Mesothelial cell of epicardium (in vitro differentiated cells): Measurements from ENCODE around the gene DNM2. TPM values are rescaled to one million over a fixed set of nuclear protein-coding genes. Genes with fewer than 3 reads are reported as not detected.

Source experiments
- DNase-seq, 2 experiments: peaks; one replicate each; pipeline ENCODE4 v3.0.0; 2021; ENCODE audit warnings: low spot score in 2 of 2; ENCODE audit not compliant: unreplicated experiment in 2 of 2
- H3K27ac Mint-ChIP-seq: 2 replicates; pipeline ENCODE4 v1.8.0; 2021; ENCODE audit warnings: mixed read lengths
- H3K27me3 Mint-ChIP-seq: 2 replicates; pipeline ENCODE4 v1.8.0; 2021; ENCODE audit warnings: low read depth, mixed read lengths
- H3K36me3 Mint-ChIP-seq: 2 replicates; pipeline ENCODE4 v1.8.0; 2021; ENCODE audit warnings: mixed read lengths
- H3K4me1 Mint-ChIP-seq: 2 replicates; pipeline ENCODE4 v1.8.0; 2021; ENCODE audit warnings: mixed read lengths
- H3K4me3 Mint-ChIP-seq: 2 replicates; pipeline ENCODE4 v1.8.0; 2021; ENCODE audit warnings: mild to moderate bottlenecking, moderate library complexity, mixed read lengths
- H3K9me3 Mint-ChIP-seq: 2 replicates; pipeline ENCODE4 v1.8.0; 2021; ENCODE audit warnings: mixed read lengths
- CTCF ChIP-seq: fragments of 200-600 bp; sonication (generic); IDR thresholded peaks from one replicate; pipeline ENCODE4 v1.5.0; 2021; ENCODE audit warnings: antibody characterized with exemption; ENCODE audit not compliant: unreplicated experiment
- total RNA-seq: library from RNA; stranded (reverse); gene quantifications from 3 replicates; pipeline ENCODE4 v1.2.1, GENCODE V29; 2021

The DNM2 gene
- total RNA-seq, 1 donor from 2014 or later, result 128 TPM

GRCh38 chr19:10701955-10702525 is 15.8 kb upstream of the DNM2 start:
- peaks cover 10% of the 10 kb centered on the region for H3K4me1 Mint-ChIP-seq
- peaks cover 3% of the 10 kb centered on the region for H3K27me3 Mint-ChIP-seq
- no peak for TF ChIP-seq CTCF
- peak overlapping the region; percentile 86 for H3K27ac Mint-ChIP-seq
- peak in 1 of 2 experiments; percentile 53 for DNase-seq
- peak overlapping the region; percentile 80 for H3K4me3 Mint-ChIP-seq
- H3K9me3 Mint-ChIP-seq, result no peaks in the 10 kb centered on the region
- H3K36me3 Mint-ChIP-seq, result peaks cover 2% of the 10 kb centered on the region

DNA sequence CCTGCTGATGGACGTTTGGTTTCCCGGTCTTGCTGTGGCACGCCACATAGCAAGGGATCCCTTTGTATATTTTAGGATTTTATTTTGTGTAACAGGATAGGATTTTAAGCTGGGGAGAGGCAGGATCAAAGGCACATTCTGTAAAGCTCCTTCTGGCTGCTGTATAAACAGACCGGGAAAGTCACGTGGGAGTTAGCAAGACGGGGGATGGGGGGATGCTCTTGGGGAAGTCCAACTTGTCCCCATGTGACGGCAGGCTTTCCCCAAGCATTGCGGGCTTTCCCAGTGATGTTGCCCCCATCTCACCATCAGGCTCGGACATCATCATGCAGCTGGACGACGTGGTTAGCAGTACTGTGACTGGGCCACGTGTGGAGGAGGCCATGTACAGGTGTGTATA is 10.9 kb upstream of the DNM2 start:
- Mint-ChIP-seq H3K9me3 (no peaks in the 10 kb centered on the region), H3K36me3 (peaks cover 6% of the 10 kb centered on the region), H3K4me3 (no peak overlapping the region), H3K4me1 (peaks cover 4% of the 10 kb centered on the region), H3K27me3 (no peaks in the 10 kb centered on the region), H3K27ac (peak overlapping the region; percentile 12)
- no peak for DNase-seq
- TF ChIP-seq CTCF, result no peak

DNA sequence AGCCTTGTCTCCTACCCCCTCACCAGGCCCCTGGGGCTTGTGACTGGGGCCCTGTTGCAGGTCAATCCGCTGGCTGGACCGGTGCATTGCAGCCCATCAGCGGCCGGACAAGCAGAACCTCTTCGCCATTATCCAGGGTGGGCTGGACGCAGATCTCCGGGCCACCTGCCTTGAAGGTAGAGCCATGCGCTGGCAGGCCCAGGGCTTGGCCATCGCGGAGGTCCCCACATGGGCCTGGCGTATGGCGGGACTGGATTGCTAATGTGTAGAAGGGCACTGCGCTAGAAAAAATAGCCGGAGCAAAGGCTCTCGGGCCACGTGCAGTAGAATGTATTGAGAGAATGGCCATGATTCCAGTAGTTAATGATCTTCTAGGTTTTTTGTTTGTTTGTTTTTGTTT is 10.4 kb upstream of the DNM2 start:
- no peak for DNase-seq
- no peak for TF ChIP-seq CTCF
- no peaks in the 10 kb centered on the region for H3K9me3 Mint-ChIP-seq
- no peaks in the 10 kb centered on the region for H3K4me1 Mint-ChIP-seq
- peaks cover 8% of the 10 kb centered on the region for H3K36me3 Mint-ChIP-seq
- no peaks in the 10 kb centered on the region for H3K27me3 Mint-ChIP-seq
- no peak overlapping the region for H3K27ac Mint-ChIP-seq
- no peak overlapping the region for H3K4me3 Mint-ChIP-seq

- Mint-ChIP-seq H3K27ac (no peak overlapping the region), H3K4me3 (no peak overlapping the region), H3K4me1 (no peaks in the 10 kb centered on the region), H3K36me3 (peaks cover 8% of the 10 kb centered on the region), H3K9me3 (no peaks in the 10 kb centered on the region), H3K27me3 (no peaks in the 10 kb centered on the region)
- TF ChIP-seq CTCF, result no peak
- no peak for DNase-seq
Observed at GRCh38 chr19:10708291-10708690, 9.6 kb upstream of the DNM2 start.

GRCh38 chr19:10712045-10712444 is 5.8 kb upstream of the DNM2 start:
- Mint-ChIP-seq H3K4me3 (no peak overlapping the region), H3K36me3 (peaks cover 12% of the 10 kb centered on the region), H3K4me1 (peaks cover under 1% of the 10 kb centered on the region), H3K27me3 (no peaks in the 10 kb centered on the region), H3K9me3 (no peaks in the 10 kb centered on the region), H3K27ac (no peak overlapping the region)
- no peak for DNase-seq
- no peak for TF ChIP-seq CTCF

DNA sequence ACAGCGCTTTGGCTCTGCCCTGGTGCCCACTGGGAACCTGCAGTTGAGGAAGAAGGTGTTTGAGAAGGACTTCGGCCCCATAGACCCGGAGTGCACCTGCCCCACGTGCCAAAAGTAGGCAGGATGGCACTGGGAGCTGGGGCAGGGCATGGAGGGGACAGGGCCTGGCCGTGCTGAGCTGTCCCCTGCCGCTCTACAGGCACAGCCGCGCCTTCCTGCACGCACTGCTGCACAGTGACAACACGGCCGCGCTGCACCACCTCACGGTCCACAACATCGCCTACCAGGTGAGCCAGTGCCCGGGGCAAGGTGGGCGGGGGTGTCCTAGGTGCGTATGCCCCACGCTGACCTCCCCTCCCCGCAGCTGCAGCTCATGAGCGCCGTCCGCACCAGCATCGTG is 5.1 kb upstream of the DNM2 start:
- Mint-ChIP-seq H3K4me1 (peaks cover 3% of the 10 kb centered on the region), H3K4me3 (no peak overlapping the region), H3K27ac (no peak overlapping the region), H3K36me3 (peaks cover 12% of the 10 kb centered on the region), H3K9me3 (no peaks in the 10 kb centered on the region), H3K27me3 (no peaks in the 10 kb centered on the region)
- no peak for DNase-seq
- no peak for TF ChIP-seq CTCF
